Hematopoietic multipotent progenitor cell treated with erythropoietin and hydrocortisone succinate and interleukin-3 and kit ligand, for 15 days (in vitro differentiated cells): ENCODE results near the gene SF3A2.

ENCODE experiments used
- DNase-seq: peaks from one replicate; pipeline ENCODE4 v3.0.0-alpha.2; 2015; ENCODE audit warnings: low spot score

Gene SF3A2

GRCh38 chr19:2226840-2227360 is 9.7 kb upstream of the SF3A2 start:
- no peak for DNase-seq

GRCh38 chr19:2227415-2228156 is 9.0 kb upstream of the SF3A2 start:
- DNase-seq = no peak

GRCh38 chr19:2228157-2229030 is 8.2 kb upstream of the SF3A2 start:
- DNase-seq = no peak

- DNase-seq = no peak
Observed at GRCh38 chr19:2229103-2230032, 7.3 kb upstream of the SF3A2 start.

- peak; percentile 53 for DNase-seq
Observed at GRCh38 chr19:2230033-2230531, 6.5 kb upstream of the SF3A2 start.

- DNase-seq = no peak
Observed at GRCh38 chr19:2230807-2231533, 5.7 kb upstream of the SF3A2 start.

- DNase-seq = peak; percentile 43
Observed at GRCh38 chr19:2231621-2232221, 4.9 kb upstream of the SF3A2 start.

- DNase-seq = no peak
Observed at GRCh38 chr19:2232286-2233151, 4.1 kb upstream of the SF3A2 start.

- no peak for DNase-seq
Observed at GRCh38 chr19:2233601-2234280, 2.9 kb upstream of the SF3A2 start.

GRCh38 chr19:2234996-2235380 is 1.6 kb upstream of the SF3A2 start:
- DNase-seq = no peak

- DNase-seq = peak; percentile 13
Observed at GRCh38 chr19:2235381-2236063, 1.1 kb upstream of the SF3A2 start.

- no peak for DNase-seq
Observed at GRCh38 chr19:2236064-2236313, 635 bp upstream of the SF3A2 start.

GRCh38 chr19:2237051-2237868 is 636 bp downstream of the SF3A2 start:
- DNase-seq = no peak

- no peak for DNase-seq
Observed at GRCh38 chr19:2237869-2238153, 1.2 kb downstream of the SF3A2 start.

GRCh38 chr19:2239173-2239572 is 2.5 kb downstream of the SF3A2 start:
- no peak for DNase-seq

GRCh38 chr19:2239771-2240770 is 3.4 kb downstream of the SF3A2 start:
- DNase-seq = peak; percentile 19
